ENCODE data around the gene EXOC2.

Gene EXOC2

DNA sequence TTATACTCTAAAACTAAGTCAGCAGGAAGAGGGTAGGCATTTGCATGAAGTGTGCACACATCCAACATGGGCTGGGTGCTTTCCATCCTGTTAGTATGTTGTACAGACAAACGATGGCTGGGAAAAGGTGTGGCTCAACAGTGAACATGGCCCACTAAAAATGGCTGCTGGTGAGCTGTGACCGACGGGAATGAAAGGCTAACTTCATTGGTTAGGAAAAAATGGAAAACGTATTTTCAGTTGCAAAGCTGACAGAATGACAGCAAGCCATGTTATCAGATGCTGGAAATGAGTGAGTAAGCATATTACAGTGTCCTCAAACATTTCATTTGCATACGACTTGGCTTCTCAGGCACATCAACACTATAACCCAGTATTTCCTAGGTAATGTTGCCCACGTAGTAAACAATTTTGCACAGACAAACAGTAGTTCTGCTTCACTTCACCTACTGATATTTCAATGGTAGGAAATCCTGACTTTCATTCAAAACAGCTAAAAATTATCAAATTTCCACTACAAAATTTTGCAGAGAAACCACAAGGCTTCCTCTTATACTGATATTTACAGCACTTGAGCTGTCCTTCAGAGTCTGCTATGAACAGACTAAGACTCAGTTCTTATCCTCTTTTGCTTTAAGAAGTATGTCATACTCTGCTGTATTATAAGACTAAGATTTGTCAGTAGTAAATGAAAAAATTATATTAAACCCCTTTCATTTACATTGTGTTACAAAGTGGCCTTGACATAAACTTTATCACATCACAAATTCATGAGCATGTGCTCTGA lies 202.5 kb downstream of the EXOC2 start:
- no peak for DNase-seq

DNA sequence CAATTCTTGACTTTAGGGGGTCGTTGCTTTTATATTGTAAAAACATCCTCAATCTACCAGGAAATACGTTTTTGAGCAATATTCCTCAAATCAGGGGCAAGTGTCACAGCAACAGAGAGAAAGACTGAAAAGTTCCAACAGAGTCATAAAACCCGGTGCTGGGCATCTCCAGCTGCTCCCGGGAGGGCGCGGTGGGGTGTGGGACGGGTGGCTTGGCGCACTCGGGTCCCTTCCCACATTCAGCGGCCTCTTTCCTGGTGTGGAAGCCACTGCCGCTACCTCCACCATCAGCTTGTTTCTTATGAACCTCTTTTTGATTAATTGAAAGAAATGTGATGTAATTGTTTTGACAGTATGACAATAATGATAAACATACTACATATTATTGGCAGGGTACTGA lies 203.2 kb downstream of the EXOC2 start:
- no peak for DNase-seq

DNA sequence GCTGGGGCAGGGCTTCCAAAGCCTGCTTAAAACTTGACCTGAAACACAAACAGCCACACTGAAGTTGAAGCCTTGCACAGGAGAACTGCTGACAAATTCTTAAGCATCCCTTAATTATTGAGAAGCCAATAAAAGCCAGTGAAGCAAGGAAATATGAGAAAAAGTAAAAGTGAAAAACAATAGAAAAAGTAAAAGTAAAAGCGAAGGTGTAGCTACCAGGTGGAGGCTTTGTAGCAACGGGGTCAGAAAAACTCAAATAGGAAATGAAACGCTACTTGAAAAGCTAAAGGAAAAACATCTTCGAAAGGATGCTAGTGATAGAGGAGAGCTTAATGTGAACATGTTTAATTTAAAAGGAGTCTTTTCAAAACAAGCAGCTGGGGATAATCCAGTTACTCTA lies 203.9 kb downstream of the EXOC2 start:
- no peak for DNase-seq

DNA sequence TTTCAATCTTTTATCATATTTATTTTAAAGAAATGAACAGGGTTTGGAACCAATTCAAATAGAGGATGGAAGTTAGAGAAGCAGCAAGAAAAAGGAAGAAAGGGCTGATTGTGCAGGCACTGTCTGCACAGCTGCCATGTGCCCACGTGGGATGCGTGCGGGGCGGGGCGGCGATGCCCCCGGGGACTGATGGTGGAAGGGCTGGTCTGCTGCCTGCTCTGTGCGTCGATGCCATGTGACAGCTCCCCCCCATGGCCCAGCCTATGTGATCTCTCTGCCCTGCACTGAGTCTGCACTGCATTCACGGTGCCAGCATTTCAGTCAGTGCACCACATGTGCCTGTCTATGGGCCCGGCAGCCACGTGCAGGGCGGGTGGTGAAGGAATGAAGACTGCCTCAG lies 205.0 kb downstream of the EXOC2 start:
- DNase-seq, result no peak

DNA sequence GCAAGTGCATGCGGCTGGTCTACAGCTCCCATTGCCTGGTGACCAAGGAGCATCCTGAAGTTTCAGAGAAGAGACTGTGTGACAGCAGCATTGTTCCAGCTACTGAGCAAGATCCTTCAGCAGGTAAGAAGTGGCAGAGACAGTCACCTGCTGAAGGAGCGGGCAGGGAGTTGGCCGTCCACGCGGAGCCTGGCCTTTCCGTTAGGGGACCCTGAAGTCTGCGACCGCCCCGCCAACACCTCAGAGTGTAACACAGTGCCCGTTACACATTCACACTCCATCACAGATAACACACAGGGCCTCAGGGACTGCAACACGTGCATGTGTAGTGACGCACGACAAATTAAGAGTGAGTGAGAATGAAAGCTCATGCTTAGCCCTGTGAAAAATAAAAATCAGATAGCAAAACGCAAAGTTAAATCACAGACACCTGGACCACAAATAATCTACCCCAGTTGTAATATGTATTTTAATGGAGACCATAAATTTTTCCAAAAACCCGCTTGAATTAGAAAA lies 207.2 kb downstream of the EXOC2 start:
- DNase-seq, result no peak

DNA sequence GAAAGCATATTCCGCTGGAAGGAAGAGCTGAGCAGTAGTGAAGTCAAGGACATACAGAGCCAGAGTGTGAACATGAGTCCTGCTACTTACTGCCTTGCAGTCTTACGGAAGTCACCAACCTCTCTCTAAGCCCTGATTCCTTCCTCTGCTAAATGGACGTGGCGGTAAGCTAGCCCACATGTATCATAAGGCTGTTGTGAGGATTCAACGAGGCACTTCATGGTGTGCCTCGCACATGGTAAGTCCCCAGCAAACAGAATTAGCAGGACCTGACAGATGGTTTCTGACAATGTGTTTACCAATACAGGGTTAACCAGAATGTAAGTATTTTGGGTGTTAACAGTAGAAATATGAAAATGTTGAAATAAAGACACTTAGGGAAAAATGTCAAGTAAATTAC lies 208.2 kb downstream of the EXOC2 start:
- no peak for DNase-seq

DNA sequence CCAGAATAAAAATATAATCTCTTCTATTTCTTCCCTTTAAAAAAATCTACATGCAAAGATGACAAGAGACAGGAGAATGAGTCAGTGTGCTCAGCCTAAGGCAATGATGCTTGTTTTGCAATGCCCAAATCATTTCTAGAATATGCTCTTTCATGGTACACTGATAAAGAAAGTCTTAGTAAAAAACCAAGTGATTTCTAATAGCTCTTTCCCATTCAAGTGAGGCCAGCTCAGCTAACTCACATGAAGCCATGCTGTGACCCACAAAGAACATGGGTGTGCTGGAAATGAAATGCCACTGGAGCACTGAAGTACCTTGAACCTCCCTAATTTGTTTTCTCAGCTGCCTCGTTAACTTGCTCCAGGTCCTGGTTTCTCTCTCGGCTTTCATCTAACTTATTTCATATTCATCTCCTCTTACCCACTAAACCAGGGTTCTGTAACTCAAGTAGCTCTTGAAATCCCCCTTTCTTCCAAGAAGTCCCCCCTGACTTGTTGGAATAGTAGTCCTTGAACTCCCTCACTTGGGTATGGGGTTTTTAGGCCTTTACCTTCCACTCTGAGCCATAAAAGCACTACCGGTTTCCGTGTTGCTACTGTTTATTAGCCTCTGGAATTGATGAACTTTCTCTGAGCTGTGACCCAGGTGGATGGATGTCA lies 208.7 kb downstream of the EXOC2 start:
- DNase-seq, result no peak

DNA sequence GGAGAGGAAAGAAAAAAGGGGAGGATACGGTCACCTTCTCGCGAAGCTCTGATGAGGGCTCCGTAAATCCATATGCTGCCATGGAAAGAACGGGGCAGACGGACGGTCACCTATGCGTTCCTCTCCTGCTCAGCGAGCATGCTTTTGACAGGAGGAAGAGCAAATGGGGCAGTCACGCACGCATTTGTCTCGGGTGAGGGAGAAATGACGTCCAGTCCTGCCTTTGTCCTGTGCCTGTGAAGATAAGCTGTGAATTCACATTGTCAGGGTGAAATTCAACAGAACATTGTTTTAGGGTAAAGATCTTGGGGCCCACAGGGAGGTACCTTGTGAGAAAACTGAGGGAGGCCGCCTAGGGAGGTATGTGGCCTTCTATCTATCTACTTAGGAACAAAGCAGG lies 217.6 kb downstream of the EXOC2 start:
- DNase-seq, result no peak

DNA sequence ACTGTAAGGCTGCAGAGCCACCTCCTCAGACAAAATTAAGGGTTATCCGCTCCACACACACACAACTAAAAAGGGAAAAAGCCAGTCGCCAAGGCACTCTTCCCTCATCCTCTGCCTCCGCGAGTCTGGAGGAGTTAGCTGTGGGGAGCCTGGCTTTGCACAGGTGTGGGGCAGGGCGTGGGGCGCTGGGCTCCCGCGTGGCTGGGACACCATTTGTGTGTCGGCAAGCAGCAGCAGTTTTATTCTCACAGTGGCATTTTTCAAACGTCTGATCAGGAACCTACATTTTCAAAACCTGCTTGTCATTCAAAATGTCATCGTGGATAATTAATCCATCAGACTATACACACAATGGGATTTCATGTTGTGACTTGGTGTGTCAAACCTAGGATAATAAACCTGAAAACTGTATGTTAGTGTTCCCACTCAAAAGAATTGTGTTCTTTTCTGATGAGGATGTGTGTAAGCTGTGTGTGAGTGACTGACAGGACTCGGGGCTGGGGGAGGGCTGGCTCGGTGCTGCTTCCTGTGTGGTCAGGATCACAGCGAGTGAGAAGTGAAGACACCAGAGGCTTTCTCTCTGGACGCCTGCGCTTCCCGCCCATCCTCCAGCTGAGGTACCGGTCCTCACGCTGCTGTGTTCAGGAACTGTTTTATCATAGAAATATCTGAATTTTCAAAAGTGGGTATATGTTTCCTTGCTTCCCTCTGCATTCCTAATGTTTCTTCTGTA lies 218.3 kb downstream of the EXOC2 start:
- DNase-seq, result peak; percentile 47

DNA sequence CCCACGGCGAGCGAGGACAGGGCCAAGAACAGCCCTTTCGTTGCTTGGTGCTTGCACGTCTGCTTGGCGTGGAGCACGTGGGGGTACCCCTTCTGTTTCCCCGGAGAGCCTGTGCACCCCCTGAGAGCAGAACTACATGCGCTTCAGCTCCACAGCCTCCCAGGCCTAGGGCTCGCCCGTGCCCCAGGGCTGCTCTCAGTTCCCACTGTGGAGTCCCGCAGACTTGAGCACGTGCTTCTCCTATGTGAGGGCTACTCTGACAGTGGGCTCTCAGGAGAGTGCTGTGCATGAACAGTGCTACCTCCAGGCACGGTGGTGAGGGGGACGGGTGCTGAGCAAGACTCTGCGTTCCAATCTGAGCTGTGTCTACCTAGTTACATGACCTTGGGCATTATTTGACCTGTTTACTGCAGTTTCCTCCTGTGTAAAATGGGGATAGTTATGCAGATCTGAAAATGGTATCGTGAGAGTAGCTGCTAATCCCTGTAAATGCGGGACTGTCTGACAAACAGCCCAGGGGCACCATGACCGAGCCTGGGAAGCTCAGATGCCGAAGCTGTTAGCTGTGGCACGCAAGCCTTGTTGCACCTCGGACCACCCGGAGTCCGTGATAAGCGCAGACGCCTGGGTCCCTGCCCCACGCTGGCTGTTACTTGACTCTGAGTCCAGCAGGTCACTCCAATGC lies 219.0 kb downstream of the EXOC2 start:
- no peak for DNase-seq

DNA sequence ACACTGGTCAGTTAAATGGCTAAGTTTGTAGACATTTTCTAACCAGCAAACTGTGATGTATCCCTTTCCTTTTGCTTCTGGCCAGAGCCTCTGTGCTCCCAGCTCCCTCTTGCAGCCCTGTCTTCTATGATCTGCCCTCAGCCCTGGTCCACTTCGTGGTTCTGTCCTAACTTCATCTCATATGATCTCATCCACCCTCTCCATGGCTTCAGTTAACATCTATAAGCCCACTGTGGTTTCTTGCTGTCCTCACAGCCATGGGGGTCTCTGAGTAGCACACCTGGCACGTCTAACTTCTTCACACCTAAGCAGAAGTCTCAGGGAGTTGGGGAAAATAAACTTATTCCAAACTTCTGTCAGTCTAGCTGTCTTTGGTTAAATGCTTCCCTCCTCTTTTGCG lies 219.6 kb downstream of the EXOC2 start:
- no peak for DNase-seq

DNA sequence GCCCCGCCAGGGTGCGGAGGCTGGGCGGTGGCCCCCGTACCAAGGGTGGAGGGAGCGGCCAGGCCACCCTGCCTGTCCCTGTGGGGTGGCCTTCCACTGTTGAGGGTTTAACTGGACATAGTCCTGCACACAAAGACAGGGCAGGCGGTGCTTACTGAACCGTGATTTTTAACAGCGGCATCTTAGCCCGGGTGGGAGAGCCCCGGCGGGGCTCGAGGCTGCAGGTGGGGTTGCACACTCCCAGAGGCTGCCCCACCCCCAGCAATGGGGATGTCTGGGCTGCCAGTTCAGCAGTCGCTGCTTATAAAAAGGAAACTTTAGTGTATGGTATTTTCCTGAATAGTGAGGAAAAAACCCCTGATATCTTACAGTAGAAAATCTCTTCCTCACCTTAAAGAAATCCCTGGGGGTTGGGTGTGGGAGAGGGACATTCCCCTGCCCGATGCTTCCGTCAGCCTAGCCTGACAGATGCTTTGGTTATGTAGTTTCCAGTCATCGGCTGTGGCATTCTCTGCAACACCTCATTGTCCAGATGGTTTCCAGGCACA lies 222.0 kb downstream of the EXOC2 start:
- no peak for DNase-seq

DNA sequence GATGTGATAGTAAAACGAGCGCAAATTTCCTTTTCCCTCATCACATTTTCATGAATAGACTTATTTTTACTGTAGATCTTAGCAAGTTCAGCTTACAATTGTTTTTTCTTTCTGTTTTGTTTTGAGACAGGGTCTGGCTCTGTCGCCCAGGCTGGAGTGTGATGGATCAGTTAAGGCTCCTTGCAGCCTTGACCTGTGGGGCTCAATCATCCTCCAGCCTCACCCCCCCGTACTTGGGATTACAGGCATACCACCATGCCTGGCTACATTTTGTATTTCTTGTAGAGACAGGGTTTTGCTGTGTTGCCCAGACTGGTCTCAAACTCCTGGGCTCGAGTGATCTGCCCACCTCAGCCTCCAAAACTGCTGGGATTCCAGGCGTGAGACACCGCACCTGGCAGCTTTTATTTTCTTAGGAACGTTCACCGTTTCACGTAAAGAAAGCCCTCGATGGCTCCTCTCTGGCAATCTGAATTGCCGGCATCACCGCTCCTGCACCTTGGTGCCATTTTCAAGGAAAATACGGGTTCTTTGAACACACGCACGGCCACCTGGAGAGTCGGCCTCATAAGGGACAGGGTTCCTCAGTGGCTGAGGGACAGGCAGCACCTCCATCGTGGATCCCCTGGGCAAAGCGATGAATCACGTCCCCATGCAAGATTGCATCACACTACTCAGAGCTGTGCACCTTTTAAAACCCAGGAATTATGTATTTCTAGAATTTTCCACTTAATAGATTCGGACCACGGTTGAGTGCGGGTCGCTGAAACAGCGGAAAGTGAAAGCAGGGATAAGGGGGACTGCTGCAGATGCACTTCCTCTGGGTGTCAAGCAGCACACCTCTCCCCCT lies 222.7 kb downstream of the EXOC2 start:
- no peak for DNase-seq

DNA sequence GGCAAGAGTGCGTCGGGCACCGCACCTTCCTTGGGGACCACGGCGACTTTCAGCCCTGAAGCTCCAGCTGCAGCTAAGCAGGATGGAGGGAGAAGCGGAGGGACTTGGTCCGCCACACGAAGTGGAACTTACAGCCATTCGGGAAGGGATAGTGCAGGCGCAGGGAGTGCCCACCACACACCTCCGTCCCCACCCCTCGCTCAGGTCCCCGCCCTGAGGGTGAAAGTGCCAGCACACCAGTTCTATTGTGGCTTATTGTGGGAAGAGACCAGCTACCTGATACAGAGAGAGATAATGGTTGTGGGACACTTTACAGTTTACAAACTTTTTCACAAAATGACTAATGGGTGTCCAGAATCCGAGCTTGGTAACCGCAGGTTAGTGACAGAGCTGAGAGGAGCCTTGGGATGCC lies 225.3 kb downstream of the EXOC2 start:
- DNase-seq, result no peak

DNA sequence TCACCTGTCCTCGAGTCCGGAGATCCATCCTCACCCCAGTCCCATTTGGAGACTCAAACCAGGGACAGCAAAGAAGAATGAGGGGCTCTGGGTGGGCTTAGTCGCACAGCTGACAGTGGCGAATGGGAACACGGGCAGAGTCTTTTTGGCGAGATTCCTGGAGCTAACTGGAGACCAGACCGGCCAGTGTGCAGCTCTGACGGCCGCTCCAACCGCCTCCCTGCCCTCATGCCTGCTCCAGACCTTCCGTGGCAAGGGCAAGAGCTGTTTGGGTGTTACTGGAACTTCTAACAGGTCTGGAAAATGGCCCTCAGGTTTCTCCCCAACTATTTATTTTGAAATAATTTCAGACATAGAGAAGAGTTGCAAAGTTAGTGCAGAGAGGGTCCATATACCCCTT lies 225.8 kb downstream of the EXOC2 start:
- no peak for DNase-seq

DNA sequence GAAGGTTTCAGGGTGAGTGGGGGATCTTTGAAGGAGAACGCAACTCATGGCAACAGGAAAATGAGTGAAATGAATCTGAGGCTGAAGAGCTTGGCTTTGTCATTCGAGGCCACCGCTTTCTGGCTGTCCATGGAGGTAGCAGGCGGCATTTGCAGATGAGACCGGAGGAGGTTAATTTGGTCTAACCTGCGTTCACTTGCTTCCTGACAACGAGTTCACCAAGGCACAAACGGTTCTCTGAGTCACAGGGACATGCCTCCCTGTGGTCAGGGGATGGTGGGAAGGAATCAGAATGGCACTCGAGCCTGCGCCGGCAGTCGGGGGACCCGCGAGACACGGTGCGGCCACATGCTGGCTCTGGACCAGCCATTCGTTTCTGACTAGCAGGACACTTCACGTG lies 226.4 kb downstream of the EXOC2 start:
- DNase-seq, result no peak

DNA sequence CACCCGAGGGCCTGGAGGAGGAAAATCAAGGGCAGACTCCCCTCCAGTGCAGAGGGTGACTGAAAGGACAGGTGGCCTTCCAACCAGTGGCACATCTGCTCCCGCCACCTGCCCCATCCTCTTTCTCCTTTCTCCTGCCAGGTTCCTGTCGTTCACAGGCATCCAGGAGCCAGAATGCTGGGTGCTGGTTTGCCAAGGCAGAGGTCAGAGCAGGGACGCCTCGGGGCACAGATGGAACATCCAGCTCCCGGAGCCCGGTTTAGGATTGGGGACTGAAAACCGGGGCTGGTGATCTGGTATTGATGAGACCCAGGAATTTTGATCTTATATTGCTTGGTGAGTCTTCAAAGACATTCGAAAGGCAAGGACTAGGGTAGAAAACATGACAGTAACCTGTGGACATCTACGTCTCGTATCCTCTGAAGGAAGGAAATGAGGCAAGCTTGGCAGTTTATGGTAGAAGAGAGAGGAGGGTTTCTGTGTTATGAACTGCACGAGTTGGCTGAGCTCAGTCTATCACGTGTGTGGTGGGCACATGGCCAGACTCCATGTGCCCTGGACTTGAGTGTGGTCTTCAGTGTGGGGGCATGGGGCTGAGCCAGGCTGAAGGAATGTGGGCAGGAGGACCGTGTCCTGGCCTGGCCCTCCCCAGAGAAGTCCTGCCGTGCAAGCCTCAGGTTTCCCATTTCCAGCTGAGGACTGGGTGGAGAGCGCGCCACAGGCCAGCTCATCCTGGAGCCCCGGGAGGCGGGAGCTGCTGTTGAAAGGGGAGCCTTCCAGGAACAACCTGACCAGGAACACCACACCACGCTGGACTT lies 227.2 kb downstream of the EXOC2 start:
- DNase-seq, result no peak

DNA sequence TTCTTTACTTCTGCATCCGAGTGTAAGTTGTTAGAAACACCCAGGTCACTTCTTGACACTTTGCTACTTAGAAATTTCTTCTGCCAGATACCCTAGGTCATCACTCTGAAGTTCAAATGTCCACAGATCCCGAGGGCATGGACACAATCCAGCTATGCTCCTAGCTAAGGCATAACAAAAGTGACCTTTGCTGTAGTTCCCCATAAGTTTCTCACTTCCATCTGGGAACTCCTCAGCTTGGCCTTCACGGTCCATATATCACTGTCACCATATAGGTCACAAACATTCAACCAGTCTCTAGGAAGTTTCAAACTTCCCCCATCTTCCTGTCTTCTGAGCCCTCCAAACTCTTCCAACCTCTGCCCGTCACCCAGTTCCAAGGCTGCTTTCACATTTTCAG lies 236.1 kb downstream of the EXOC2 start:
- DNase-seq, result no peak

DNA sequence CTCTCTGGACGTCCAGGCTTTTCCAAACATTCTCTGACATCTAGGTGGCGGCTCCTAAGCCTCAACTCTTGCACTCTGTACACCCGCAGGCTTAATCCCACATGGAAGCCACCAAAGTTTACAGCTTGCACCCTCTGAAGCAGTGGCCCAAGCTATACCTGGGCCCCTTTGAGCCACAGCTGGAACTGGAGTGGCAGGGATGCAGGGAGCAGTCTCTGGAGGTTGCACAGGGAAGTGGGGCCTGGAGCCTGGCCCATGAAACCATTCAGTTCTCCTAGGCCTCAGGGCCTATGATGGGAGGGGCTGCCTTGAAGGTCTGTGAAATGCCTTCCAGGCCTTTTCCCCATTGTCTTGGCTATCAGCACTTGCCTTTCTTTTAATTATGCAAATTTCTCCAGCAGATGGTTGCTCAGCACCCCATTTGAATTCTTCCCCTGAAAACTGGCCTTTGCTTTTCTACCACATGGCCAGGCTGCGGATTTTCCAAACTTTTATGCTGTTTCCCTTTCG lies 236.5 kb downstream of the EXOC2 start:
- no peak for DNase-seq

DNA sequence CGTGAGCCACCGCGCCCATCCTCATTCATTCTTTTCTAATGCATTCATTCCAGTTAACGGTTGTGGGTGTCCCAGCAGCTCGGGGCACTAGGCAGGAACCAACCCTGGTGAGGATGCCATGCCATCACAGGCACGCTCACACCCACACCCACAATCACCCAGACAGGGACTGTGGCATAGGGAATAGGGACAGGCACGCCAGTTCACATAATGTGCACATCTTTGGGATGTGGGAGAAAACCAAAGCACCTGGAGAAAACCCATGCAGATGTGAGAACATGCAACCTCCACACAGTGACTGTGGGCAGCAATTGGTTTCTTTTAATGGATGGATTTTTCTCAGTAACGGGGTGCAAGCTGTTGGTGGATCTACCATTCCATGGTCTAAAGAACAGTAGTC lies 237.1 kb downstream of the EXOC2 start:
- no peak for DNase-seq

Data from T-helper 9 cell (primary cell).